ENCODE results near the gene BAIAP3. TPM values are rescaled to one million over a fixed set of nuclear protein-coding genes. Genes with fewer than 3 reads are reported as not detected.

BAIAP3 gene
- polyA plus RNA-seq, 1 donor from 2014 or later: 65.2 TPM

DNA sequence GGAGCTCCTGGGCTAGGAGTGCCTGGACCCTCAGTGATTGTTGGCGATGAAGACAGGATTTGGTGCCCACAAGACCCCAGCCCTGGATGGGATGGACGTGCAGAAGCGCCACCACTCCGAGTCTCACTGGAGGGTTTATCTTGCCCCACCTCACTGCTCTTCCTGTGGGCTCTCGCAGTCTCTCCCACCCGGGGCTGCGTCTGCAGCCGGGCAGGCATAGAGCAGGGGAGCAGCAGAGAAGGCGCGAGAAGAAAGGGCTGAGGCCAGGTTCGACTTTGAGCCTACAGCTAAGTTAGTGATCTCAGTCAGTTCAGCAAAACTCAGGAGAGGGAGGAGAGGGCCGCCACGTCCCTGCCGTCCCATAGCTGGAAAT lies 17.4 kb upstream of the BAIAP3 start:
- no peak overlapping the region for H3K4me2 ChIP-seq (ENCODE audit: low read length)

DNA sequence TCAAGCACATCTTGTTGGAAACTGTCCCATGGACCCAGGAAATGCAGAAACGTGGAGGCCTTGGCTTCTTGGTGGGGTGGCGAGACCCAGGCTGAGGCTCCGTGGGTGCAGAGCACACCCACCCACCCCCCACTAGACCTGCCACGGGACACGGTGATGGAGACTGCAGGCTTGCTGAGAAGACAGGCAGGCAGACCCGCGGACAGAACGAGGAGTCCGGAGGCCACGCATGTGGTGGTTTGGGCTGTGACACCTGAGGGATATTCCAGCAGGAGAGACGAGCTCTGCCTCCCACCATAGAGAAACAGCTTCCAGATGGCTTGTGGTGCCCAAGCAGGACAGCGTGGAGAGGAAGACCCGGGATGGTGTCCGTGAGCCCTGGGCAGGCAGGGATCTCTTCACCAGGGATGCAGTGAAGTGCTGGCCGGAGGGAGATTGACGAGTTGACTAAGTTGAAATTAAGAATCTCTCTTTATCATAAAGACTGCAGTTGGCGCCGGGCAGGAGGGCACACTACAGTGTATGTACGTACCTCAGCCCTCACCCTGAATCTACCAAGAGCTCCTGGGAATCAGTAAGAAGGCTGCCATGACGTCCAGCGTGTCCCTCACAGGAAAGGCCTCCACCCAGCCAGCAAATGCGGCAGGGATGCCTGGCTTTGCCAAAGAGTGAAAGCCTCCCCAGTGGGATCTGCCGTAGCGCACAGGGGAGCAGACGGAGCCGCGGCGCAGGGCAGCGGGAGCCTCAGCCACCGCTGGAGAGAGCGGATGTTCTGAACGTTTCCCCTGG lies 15.8 kb upstream of the BAIAP3 start:
- Histone ChIP-seq H4K20me1 (ENCODE audit: insufficient read depth) (peaks cover 31% of the 10 kb centered on the region), H3K27me3 (ENCODE audit: insufficient read depth, low read depth, low read length) (no peaks in the 10 kb centered on the region), H3K9me3 (ENCODE audit: low read length) (no peaks in the 10 kb centered on the region), H3K9me2 (ENCODE audit: insufficient read depth, low read length) (no peaks in the 10 kb centered on the region), H3K4me2 (ENCODE audit: low read length) (no peak overlapping the region), H3K36me3 (ENCODE audit: insufficient read depth, low read length) (no peaks in the 10 kb centered on the region), H3K9ac (ENCODE audit: low read length) (no peak overlapping the region), H3K27ac (ENCODE audit: low read length) (no peak overlapping the region), H3K79me2 (replicated peaks; ENCODE audit: insufficient read depth, low read length) (peaks cover 37% of the 10 kb centered on the region), H2AFZ (ENCODE audit: low read depth, low read length) (no peak overlapping the region), H3K4me3 (ENCODE audit: low read length) (no peak overlapping the region), H3F3A (ENCODE audit: insufficient read depth, low read length, poor library complexity, severe bottlenecking) (no peaks in the 10 kb centered on the region)
- TF ChIP-seq, protein P1, sequence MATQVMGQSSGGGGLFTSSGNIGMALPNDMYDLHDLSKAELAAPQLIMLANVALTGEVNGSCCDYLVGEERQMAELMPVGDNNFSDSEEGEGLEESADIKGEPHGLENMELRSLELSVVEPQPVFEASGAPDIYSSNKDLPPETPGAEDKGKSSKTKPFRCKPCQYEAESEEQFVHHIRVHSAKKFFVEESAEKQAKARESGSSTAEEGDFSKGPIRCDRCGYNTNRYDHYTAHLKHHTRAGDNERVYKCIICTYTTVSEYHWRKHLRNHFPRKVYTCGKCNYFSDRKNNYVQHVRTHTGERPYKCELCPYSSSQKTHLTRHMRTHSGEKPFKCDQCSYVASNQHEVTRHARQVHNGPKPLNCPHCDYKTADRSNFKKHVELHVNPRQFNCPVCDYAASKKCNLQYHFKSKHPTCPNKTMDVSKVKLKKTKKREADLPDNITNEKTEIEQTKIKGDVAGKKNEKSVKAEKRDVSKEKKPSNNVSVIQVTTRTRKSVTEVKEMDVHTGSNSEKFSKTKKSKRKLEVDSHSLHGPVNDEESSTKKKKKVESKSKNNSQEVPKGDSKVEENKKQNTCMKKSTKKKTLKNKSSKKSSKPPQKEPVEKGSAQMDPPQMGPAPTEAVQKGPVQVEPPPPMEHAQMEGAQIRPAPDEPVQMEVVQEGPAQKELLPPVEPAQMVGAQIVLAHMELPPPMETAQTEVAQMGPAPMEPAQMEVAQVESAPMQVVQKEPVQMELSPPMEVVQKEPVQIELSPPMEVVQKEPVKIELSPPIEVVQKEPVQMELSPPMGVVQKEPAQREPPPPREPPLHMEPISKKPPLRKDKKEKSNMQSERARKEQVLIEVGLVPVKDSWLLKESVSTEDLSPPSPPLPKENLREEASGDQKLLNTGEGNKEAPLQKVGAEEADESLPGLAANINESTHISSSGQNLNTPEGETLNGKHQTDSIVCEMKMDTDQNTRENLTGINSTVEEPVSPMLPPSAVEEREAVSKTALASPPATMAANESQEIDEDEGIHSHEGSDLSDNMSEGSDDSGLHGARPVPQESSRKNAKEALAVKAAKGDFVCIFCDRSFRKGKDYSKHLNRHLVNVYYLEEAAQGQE (IDR thresholded peaks at IDR 0.05; ENCODE audit: borderline replicate concordance): no peak
- TF ChIP-seq EP300 (conservative IDR thresholded peaks at IDR 0.05; ENCODE audit: poor library complexity, severe bottlenecking) (no peak), TAF1 (IDR thresholded peaks at IDR 0.05; ENCODE audit: low read depth) (no peak), RAD21 (conservative IDR thresholded peaks at IDR 0.05) (no peak), SMC3 (conservative IDR thresholded peaks at IDR 0.05; ENCODE audit: poor library complexity) (no peak), EZH2 (IDR thresholded peaks at IDR 0.05; ENCODE audit: borderline replicate concordance, insufficient read depth, low read length, poor library complexity, severe bottlenecking) (no peak), POLR2AphosphoS5 (IDR thresholded peaks at IDR 0.05) (no peak), MXI1 (conservative IDR thresholded peaks at IDR 0.05; ENCODE audit: poor library complexity, severe bottlenecking) (no peak)
- TF ChIP-seq, protein P2, sequence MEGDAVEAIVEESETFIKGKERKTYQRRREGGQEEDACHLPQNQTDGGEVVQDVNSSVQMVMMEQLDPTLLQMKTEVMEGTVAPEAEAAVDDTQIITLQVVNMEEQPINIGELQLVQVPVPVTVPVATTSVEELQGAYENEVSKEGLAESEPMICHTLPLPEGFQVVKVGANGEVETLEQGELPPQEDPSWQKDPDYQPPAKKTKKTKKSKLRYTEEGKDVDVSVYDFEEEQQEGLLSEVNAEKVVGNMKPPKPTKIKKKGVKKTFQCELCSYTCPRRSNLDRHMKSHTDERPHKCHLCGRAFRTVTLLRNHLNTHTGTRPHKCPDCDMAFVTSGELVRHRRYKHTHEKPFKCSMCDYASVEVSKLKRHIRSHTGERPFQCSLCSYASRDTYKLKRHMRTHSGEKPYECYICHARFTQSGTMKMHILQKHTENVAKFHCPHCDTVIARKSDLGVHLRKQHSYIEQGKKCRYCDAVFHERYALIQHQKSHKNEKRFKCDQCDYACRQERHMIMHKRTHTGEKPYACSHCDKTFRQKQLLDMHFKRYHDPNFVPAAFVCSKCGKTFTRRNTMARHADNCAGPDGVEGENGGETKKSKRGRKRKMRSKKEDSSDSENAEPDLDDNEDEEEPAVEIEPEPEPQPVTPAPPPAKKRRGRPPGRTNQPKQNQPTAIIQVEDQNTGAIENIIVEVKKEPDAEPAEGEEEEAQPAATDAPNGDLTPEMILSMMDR (IDR thresholded peaks at IDR 0.05; ENCODE audit: poor library complexity, severe bottlenecking): no peak

More for the DNA sequence above, 17.4 kb upstream of the BAIAP3 start:
- no peak overlapping the region for H2AFZ ChIP-seq (ENCODE audit: low read depth, low read length)
- H3K27me3 ChIP-seq (ENCODE audit: insufficient read depth, low read depth, low read length): no peaks in the 10 kb centered on the region
- H3K9me2 ChIP-seq (ENCODE audit: insufficient read depth, low read length): no peaks in the 10 kb centered on the region
- no peak overlapping the region for H3K4me3 ChIP-seq (ENCODE audit: low read length)
- no peaks in the 10 kb centered on the region for H3K9me3 ChIP-seq (ENCODE audit: low read length)
- no peak overlapping the region for H3K27ac ChIP-seq (ENCODE audit: low read length)
- TF ChIP-seq MXI1 (conservative IDR thresholded peaks at IDR 0.05; ENCODE audit: poor library complexity, severe bottlenecking) (no peak), EP300 (conservative IDR thresholded peaks at IDR 0.05; ENCODE audit: poor library complexity, severe bottlenecking) (no peak), POLR2AphosphoS5 (IDR thresholded peaks at IDR 0.05) (no peak), RAD21 (conservative IDR thresholded peaks at IDR 0.05) (no peak), EZH2 (IDR thresholded peaks at IDR 0.05; ENCODE audit: borderline replicate concordance, insufficient read depth, low read length, poor library complexity, severe bottlenecking) (no peak), SMC3 (conservative IDR thresholded peaks at IDR 0.05; ENCODE audit: poor library complexity) (no peak), TAF1 (IDR thresholded peaks at IDR 0.05; ENCODE audit: low read depth) (no peak)
- TF ChIP-seq, protein P2 (IDR thresholded peaks at IDR 0.05; ENCODE audit: poor library complexity, severe bottlenecking): no peak
- TF ChIP-seq, protein P1 (IDR thresholded peaks at IDR 0.05; ENCODE audit: borderline replicate concordance): no peak
- H3K9ac ChIP-seq (ENCODE audit: low read length): no peak overlapping the region
- peaks cover 48% of the 10 kb centered on the region for H4K20me1 ChIP-seq (ENCODE audit: insufficient read depth)
- no peaks in the 10 kb centered on the region for H3F3A ChIP-seq (ENCODE audit: insufficient read depth, low read length, poor library complexity, severe bottlenecking)
- H3K36me3 ChIP-seq (ENCODE audit: insufficient read depth, low read length): no peaks in the 10 kb centered on the region
- peaks cover 53% of the 10 kb centered on the region for H3K79me2 ChIP-seq (replicated peaks; ENCODE audit: insufficient read depth, low read length)

Measured in neural cell (in vitro differentiated cells).